Ishikawa (cell line): ENCODE data around the gene DENND4C.

ENCODE experiments used
- CEBPB ChIP-seq: IDR thresholded peaks from 2 replicates; pipeline ENCODE4 v1.6.1; 2012
- CREB1 ChIP-seq: IDR thresholded peaks from 2 replicates; pipeline ENCODE4 v1.6.1; 2012; ENCODE audit warnings: low read depth
- EGR1 ChIP-seq: IDR thresholded peaks from 2 replicates; pipeline ENCODE4 v1.6.1; 2012
- EP300 ChIP-seq: IDR thresholded peaks from 2 replicates; pipeline ENCODE4 v1.6.1; 2012; ENCODE audit warnings: borderline replicate concordance
- FOXM1 ChIP-seq: IDR thresholded peaks from 2 replicates; pipeline ENCODE4 v1.6.1; 2012; ENCODE audit warnings: low read depth, borderline replicate concordance
- NFIC ChIP-seq: IDR thresholded peaks from 2 replicates; pipeline ENCODE4 v1.6.1; 2012
- RAD21 ChIP-seq: IDR thresholded peaks from 2 replicates; pipeline ENCODE4 v1.6.1; 2012; ENCODE audit warnings: low read depth
- TAF1 ChIP-seq: IDR thresholded peaks from 2 replicates; pipeline ENCODE4 v1.6.1; 2012; ENCODE audit warnings: low read depth, mild to moderate bottlenecking
- TCF12 ChIP-seq: IDR thresholded peaks from 2 replicates; pipeline ENCODE4 v1.6.1; 2012; ENCODE audit warnings: low read depth
- TEAD4 ChIP-seq: IDR thresholded peaks from 2 replicates; pipeline ENCODE4 v1.6.1; 2012
- YY1 ChIP-seq: IDR thresholded peaks from 2 replicates; pipeline ENCODE4 v1.6.1; 2012; ENCODE audit warnings: low read depth
- ZBTB7A ChIP-seq: IDR thresholded peaks from 2 replicates; pipeline ENCODE4 v1.6.1; 2012; ENCODE audit warnings: low read depth
- TF ChIP-seq, protein P1 (sequence below): IDR thresholded peaks from 2 replicates; pipeline ENCODE4 v1.6.1; 2012; ENCODE audit warnings: low read depth, mild to moderate bottlenecking
- TF ChIP-seq, protein P2 (sequence below): IDR thresholded peaks from 2 replicates; pipeline ENCODE4 v1.6.1; 2012
- TF ChIP-seq, protein P3 (sequence below): IDR thresholded peaks from 2 replicates; pipeline ENCODE4 v1.6.1; 2012

The DENND4C gene

DNA sequence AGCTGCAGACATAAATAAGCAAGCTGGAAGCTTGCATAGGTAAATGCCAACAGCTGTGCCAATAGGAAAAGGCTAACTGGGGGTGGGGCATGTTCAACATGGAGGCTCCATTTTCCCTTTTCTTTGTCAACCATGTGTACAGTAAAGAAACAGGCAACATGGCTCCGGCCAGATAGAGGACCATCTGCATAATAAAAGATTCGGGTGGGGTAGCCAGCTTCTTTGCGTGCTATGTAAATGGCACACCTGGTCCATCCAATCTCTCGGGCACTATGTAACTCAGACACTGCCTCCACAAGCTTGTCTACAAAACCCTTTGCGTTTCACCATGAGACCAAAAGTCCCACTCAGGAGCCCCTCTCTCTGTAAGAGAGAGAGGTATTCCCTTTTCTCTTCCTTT lies 41.7 kb upstream of the DENND4C start:
- TF ChIP-seq EGR1, result no peak
- TF ChIP-seq, protein P1, sequence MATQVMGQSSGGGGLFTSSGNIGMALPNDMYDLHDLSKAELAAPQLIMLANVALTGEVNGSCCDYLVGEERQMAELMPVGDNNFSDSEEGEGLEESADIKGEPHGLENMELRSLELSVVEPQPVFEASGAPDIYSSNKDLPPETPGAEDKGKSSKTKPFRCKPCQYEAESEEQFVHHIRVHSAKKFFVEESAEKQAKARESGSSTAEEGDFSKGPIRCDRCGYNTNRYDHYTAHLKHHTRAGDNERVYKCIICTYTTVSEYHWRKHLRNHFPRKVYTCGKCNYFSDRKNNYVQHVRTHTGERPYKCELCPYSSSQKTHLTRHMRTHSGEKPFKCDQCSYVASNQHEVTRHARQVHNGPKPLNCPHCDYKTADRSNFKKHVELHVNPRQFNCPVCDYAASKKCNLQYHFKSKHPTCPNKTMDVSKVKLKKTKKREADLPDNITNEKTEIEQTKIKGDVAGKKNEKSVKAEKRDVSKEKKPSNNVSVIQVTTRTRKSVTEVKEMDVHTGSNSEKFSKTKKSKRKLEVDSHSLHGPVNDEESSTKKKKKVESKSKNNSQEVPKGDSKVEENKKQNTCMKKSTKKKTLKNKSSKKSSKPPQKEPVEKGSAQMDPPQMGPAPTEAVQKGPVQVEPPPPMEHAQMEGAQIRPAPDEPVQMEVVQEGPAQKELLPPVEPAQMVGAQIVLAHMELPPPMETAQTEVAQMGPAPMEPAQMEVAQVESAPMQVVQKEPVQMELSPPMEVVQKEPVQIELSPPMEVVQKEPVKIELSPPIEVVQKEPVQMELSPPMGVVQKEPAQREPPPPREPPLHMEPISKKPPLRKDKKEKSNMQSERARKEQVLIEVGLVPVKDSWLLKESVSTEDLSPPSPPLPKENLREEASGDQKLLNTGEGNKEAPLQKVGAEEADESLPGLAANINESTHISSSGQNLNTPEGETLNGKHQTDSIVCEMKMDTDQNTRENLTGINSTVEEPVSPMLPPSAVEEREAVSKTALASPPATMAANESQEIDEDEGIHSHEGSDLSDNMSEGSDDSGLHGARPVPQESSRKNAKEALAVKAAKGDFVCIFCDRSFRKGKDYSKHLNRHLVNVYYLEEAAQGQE, result no peak
- no peak for TF ChIP-seq RAD21
- no peak for TF ChIP-seq TCF12
- TF ChIP-seq, protein P2, sequence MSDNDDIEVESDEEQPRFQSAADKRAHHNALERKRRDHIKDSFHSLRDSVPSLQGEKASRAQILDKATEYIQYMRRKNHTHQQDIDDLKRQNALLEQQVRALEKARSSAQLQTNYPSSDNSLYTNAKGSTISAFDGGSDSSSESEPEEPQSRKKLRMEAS, result no peak
- TF ChIP-seq FOXM1, result no peak
- TF ChIP-seq, protein P3, sequence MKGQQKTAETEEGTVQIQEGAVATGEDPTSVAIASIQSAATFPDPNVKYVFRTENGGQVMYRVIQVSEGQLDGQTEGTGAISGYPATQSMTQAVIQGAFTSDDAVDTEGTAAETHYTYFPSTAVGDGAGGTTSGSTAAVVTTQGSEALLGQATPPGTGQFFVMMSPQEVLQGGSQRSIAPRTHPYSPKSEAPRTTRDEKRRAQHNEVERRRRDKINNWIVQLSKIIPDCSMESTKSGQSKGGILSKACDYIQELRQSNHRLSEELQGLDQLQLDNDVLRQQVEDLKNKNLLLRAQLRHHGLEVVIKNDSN, result no peak
- TF ChIP-seq ZBTB7A, result no peak
- TF ChIP-seq YY1, result no peak
- no peak for TF ChIP-seq TEAD4
- TF ChIP-seq NFIC, result no peak
- TF ChIP-seq CREB1, result no peak
- no peak for TF ChIP-seq CEBPB
- TF ChIP-seq TAF1, result no peak
- TF ChIP-seq EP300, result no peak

DNA sequence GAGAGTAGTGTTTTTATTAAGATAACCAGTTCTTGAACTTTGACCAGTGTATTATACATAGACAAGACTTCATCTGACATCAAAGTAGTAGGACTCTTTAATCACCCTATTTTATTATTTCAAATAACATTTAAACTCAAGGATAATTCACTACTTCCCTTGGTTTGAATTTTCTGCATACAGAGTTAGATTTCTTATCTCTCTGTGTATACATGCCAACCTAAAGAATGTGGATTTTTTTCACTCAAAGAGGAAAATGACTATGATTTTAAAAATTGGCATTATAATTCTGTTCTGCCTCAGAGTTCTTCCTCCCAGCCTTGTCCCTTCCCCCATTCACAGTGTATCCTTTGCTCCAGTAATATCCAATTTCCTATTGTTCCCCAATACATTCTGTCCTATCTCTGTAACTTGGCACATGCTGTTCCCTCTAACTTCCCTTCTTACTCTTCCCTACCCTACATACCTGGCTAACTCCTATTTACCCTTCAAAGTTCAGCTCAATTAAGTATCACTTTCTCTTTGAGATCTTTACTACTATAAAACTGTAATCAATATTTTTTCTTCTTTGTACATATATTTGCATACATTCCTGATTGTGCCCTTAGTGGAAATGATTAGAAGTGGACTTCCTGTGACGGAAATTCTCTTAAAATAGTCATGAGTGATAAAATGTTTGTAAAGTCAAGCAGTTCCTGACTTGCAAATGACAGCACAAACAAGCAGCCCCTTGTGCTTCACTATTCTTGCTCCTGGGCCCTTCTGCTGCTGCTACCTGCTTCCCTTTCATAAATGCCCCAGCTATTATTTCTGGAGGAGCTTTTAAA lies 38.1 kb upstream of the DENND4C start:
- TF ChIP-seq, protein P2, result no peak
- TF ChIP-seq YY1 (no peak), TCF12 (no peak), TEAD4 (no peak), FOXM1 (no peak), TAF1 (no peak)
- TF ChIP-seq, protein P3, result no peak

DNA sequence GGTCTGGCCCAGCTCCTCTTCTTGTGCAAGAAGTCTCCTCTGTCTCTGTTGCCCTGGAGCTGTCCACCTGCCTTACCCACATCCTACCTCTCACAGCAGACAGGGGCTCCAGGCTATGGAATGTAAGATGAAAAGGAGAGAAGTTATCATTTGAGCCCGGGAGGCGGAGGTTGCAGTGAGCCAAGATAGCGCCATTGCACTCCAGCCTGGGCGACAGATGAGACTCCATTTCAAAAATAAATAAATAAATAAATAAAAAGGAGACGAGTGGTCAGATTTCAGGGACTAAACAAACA lies 37.5 kb upstream of the DENND4C start:
- TF ChIP-seq EP300 (no peak), CEBPB (no peak), FOXM1 (no peak)

DNA sequence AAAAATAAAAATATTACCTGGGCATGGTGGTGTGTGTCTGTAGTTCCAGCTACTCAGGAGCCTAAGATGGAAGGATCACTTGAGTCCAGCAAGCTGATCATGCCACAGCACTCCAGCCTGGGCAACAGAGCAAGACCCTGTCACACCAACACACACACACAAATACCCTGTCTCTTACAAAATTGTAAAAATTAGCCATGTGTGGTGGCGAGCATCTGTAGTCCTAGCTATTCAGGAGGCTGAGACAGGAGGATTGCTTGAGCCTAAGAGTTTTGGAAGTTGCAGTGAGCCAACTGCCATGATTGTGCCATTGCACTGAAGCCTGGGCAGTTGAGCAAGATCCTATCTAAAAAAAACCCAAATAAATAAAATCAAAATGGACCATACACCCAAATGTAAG lies 32.1 kb upstream of the DENND4C start:
- TF ChIP-seq, protein P2, result no peak
- TF ChIP-seq ZBTB7A, result no peak
- TF ChIP-seq EGR1, result no peak
- no peak for TF ChIP-seq EP300
- TF ChIP-seq, protein P3, result no peak
- no peak for TF ChIP-seq FOXM1
- TF ChIP-seq CREB1, result no peak
- TF ChIP-seq CEBPB, result no peak

DNA sequence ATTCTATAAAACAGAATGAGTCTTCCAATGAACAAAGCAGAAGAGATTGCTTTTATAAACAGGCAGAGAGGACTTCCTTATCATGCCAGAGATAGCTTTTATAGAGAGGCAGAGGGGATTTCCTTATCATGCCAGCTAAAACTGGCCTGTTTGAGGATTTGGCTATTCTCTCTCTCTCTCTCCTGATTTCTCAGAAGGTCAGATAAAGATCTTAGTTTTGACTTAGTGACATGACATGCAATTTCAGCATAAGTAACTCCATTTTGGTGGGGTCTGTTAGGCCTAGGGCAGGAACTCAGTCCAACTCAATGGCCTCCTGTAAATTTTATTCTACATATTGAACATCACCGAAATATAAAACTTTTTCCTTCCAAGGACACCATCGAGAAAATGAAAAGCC lies 31.5 kb upstream of the DENND4C start:
- no peak for TF ChIP-seq FOXM1
- TF ChIP-seq, protein P2, result no peak
- TF ChIP-seq NFIC, result no peak
- TF ChIP-seq CEBPB, result no peak
- TF ChIP-seq CREB1, result no peak
- no peak for TF ChIP-seq YY1
- TF ChIP-seq ZBTB7A, result no peak
- no peak for TF ChIP-seq EP300
- TF ChIP-seq, protein P1, result no peak
- no peak for TF ChIP-seq EGR1
- TF ChIP-seq RAD21, result no peak
- TF ChIP-seq, protein P3, result no peak
- TF ChIP-seq TAF1, result no peak
- no peak for TF ChIP-seq TEAD4
- no peak for TF ChIP-seq TCF12
